Progenitor cell of endocrine pancreas (in vitro differentiated cells): ENCODE measurements around the gene MAPK9. TPM values are rescaled to one million over a fixed set of nuclear protein-coding genes. Genes with fewer than 3 reads are reported as not detected.

Experiments
- total RNA-seq: library from RNA; stranded (reverse); gene quantifications from 2 replicates; pipeline ENCODE4 v1.2.1, GENCODE V29; 2021

The MAPK9 gene
- total RNA-seq, 1 donor from 2014 or later, result 51.2 TPM

Other genes starting within 250 kb of the MAPK9 start
- gene RNF130, start 220.3 kb downstream of the MAPK9 start, total RNA-seq, result 73.8 and 74.1 TPM in 2 replicates
- gene RASGEF1C, start 82.9 kb downstream of the MAPK9 start, total RNA-seq, result 0.51 and 1.3 TPM in 2 replicates
- 1.7 and 2.7 TPM in 2 replicates for gene GFPT2, start 61.3 kb upstream of the MAPK9 start, total RNA-seq
- 68.3 and 70.4 TPM in 2 replicates for gene CNOT6, start 202.3 kb upstream of the MAPK9 start, total RNA-seq